Liver (tissue), 9 donors: ENCODE data around the gene RNLS. TPM values are rescaled to one million over a fixed set of nuclear protein-coding genes. Genes with fewer than 3 reads are reported as not detected.

ENCODE experiments used
- DNase-seq: peaks from one replicate; pipeline ENCODE4 v3.0.0-alpha.2; 2017; ENCODE audit warnings: low spot score
- H3K27ac ChIP-seq, 2 donors: one replicate each; pipeline ENCODE4 v1.7.0; 2013; ENCODE audit warnings: inconsistent platforms in 2 of 2, low read length in 2 of 2, control low read depth in 1 of 2, low read depth in 1 of 2, mild to moderate bottlenecking in 1 of 2
- H3K27me3 ChIP-seq, 4 donors: one replicate each; pipeline versions ENCODE4 v1.6.1 to v1.7.0; 2013; ENCODE audit warnings: low read length in 3 of 4, inconsistent platforms in 1 of 4, mild to moderate bottlenecking in 1 of 4, moderate library complexity in 1 of 4; ENCODE audit not compliant: control insufficient read depth in 4 of 4, insufficient read depth in 4 of 4
- H3K36me3 ChIP-seq, 4 donors: one replicate each; pipeline versions ENCODE4 v1.6.1 to v1.7.0; 2013; ENCODE audit warnings: low read length in 3 of 4, mild to moderate bottlenecking in 3 of 4, low read depth in 1 of 4, moderate library complexity in 1 of 4; ENCODE audit not compliant: control insufficient read depth in 4 of 4, insufficient read depth in 3 of 4
- H3K4me1 ChIP-seq, 4 donors: one replicate each; pipeline versions ENCODE4 v1.6.1 to v1.7.0; 2013; ENCODE audit warnings: low read length in 3 of 4, mild to moderate bottlenecking in 3 of 4, moderate library complexity in 1 of 4; ENCODE audit not compliant: control insufficient read depth in 4 of 4, insufficient read depth in 4 of 4
- H3K4me3 ChIP-seq, 3 donors: one replicate each; pipeline versions ENCODE4 v1.6.1 to v1.7.0; 2013; ENCODE audit warnings: low read length in 3 of 3, control low read depth in 1 of 3, low read depth in 1 of 3, mild to moderate bottlenecking in 1 of 3
- H3K9ac ChIP-seq, 2 donors: one replicate each; pipeline ENCODE4 v1.7.0; 2013; ENCODE audit warnings: low read length in 2 of 2, mild to moderate bottlenecking in 2 of 2, moderate library complexity in 2 of 2, control low read depth in 1 of 2, low read depth in 1 of 2
- H3K9me3 ChIP-seq, 4 donors: one replicate each; pipeline versions ENCODE4 v1.6.1 to v1.7.0; 2013; ENCODE audit warnings: low read length in 3 of 4; ENCODE audit not compliant: control insufficient read depth in 4 of 4
- ATF3 ChIP-seq: IDR thresholded peaks from 2 replicates; pipeline ENCODE4 v1.6.1; 2016; ENCODE audit warnings: antibody characterized with exemption
- EGR1 ChIP-seq, 2 donors: IDR thresholded peaks; 2 replicates each; pipeline ENCODE4 v1.6.1; 2016 to 2018; ENCODE audit warnings: antibody characterized with exemption in 2 of 2, low read depth in 2 of 2
- FOXA1 ChIP-seq: IDR thresholded peaks from 2 replicates; pipeline ENCODE4 v1.6.1; 2016; ENCODE audit warnings: antibody characterized with exemption
- GABPA ChIP-seq, 2 donors: IDR thresholded peaks in 1 of 2; conservative IDR thresholded peaks in 1 of 2; 2 replicates each; pipeline ENCODE4 v1.6.1; 2016; ENCODE audit warnings: antibody characterized with exemption in 2 of 2, mild to moderate bottlenecking in 1 of 2, moderate library complexity in 1 of 2
- HNF4A ChIP-seq, 2 donors: conservative IDR thresholded peaks; 2 replicates each; pipeline ENCODE4 v1.6.1; 2016; ENCODE audit warnings: antibody characterized with exemption in 2 of 2, mild to moderate bottlenecking in 2 of 2
- HNF4G ChIP-seq: IDR thresholded peaks from 2 replicates; pipeline ENCODE4 v1.6.1; 2016; ENCODE audit warnings: antibody characterized with exemption
- JUND ChIP-seq, 2 donors: IDR thresholded peaks; 2 replicates each; pipeline ENCODE4 v1.6.1; 2016; ENCODE audit warnings: antibody characterized with exemption in 2 of 2
- NR2F2 ChIP-seq: IDR thresholded peaks from 2 replicates; pipeline ENCODE4 v1.6.1; 2016; ENCODE audit warnings: antibody characterized with exemption
- REST ChIP-seq: IDR thresholded peaks from 2 replicates; pipeline ENCODE4 v1.6.1; 2016; ENCODE audit warnings: antibody characterized with exemption, mild to moderate bottlenecking
- RXRA ChIP-seq, 2 donors: IDR thresholded peaks; 2 replicates each; pipeline ENCODE4 v1.6.1; 2017 to 2018; ENCODE audit warnings: antibody characterized with exemption in 2 of 2, mild to moderate bottlenecking in 1 of 2
- SP1 ChIP-seq: IDR thresholded peaks from 2 replicates; pipeline ENCODE4 v1.6.1; 2018; ENCODE audit warnings: antibody characterized with exemption, mild to moderate bottlenecking
- TAF1 ChIP-seq: conservative IDR thresholded peaks from 2 replicates; pipeline ENCODE4 v1.6.1; 2016; ENCODE audit warnings: antibody characterized with exemption, mild to moderate bottlenecking
- YY1 ChIP-seq: IDR thresholded peaks from 2 replicates; pipeline ENCODE4 v1.6.1; 2016; ENCODE audit warnings: antibody characterized with exemption, mild to moderate bottlenecking
- WGBS: extraction: QIAGEN DNeasy Blood & Tissue Kit; methylation state at CpG from one replicate; pipeline ENCODE4 v1.1.7; 2013; 5-methylcytosine and 5-hydroxymethylcytosine counted together
- polyA plus RNA-seq, 2 donors: library from polyadenylated mRNA; stranded (reverse) in 1 of 2; unstranded in 1 of 2; fragments of 200-250 nt in 1 of 2; fragments of >200 nt in 1 of 2; fragmentation: Nextera tagmentation in 1 of 2; extraction: Ambion mirVana in 1 of 2; gene quantifications; one replicate each; pipeline versions ENCODE4 v1.2.1 to v1.2.3, GENCODE V29; 2013 to 2015
- total RNA-seq, 2 donors: library from RNA; depleted of rRNA; stranded (reverse); fragments of >200 nt; gene quantifications; one replicate each; pipeline ENCODE4 v1.2.3, GENCODE V29; 2014
- TF ChIP-seq, protein P1 (sequence below): IDR thresholded peaks from 2 replicates; pipeline ENCODE4 v1.6.1; 2016; ENCODE audit warnings: antibody characterized with exemption
- TF ChIP-seq, protein P2 (sequence below): fragments of 150-350 bp; IDR thresholded peaks from 2 replicates; pipeline ENCODE4 v1.5.1; 2017; ENCODE audit warnings: improper control_type of control experiment, low read depth, low read length; ENCODE audit not compliant: missing input control
- donor health status: healthy.
- donor health status: healthy.
- donor health status: healthy.
- donor health status: healthy.
- donor health status: healthy.

RNLS gene
- total and polyA plus RNA-seq, 4 donors: 4.1 to 12.4 (median 7.5) TPM

- no peak overlapping the region for H3K9ac ChIP-seq
- no peaks in the 10 kb centered on the region for H3K9me3 ChIP-seq
- H3K4me1 ChIP-seq: peaks cover 0 to 3% (median under 1%) of the 10 kb centered on the region in 4 donors
- no peaks in the 10 kb centered on the region for H3K36me3 ChIP-seq
- 28% methylated on average over 3 of the region's 3 CpGs for WGBS
- no peak overlapping the region for H3K27ac ChIP-seq
- H3K4me3 ChIP-seq: no peak overlapping the region
- TF ChIP-seq JUND (IDR thresholded peaks at IDR 0.05) (no peak), GABPA (IDR thresholded peaks at IDR 0.05 in 1 of 2, conservative IDR thresholded peaks at IDR 0.05 in 1 of 2) (peak in 1 of 2 donors; percentile 4)
- DNase-seq: no peak
- H3K27me3 ChIP-seq: no peaks in the 10 kb centered on the region
These were observed 36.6 kb downstream of the RNLS start for GRCh38 chr10:88546497-88546896.

- Histone ChIP-seq H3K36me3 (no peaks in the 10 kb centered on the region), H3K4me1 (peaks cover 0 to 11% (median 3%) of the 10 kb centered on the region in 4 donors), H3K27ac (no peak overlapping the region), H3K9me3 (no peaks in the 10 kb centered on the region), H3K9ac (no peak overlapping the region), H3K27me3 (no peaks in the 10 kb centered on the region), H3K4me3 (no peak overlapping the region)
- 88% methylated on average over 4 of the region's 4 CpGs for WGBS
- DNase-seq: no peak
- TF ChIP-seq ATF3: no peak
- TF ChIP-seq YY1: no peak
- TF ChIP-seq NR2F2: no peak
- TF ChIP-seq EGR1 (IDR thresholded peaks at IDR 0.05; ENCODE audit: low read depth in 2 of 2): no peak
- TF ChIP-seq HNF4G: no peak
- TF ChIP-seq TAF1: no peak
- TF ChIP-seq REST: no peak
- TF ChIP-seq, protein P1, sequence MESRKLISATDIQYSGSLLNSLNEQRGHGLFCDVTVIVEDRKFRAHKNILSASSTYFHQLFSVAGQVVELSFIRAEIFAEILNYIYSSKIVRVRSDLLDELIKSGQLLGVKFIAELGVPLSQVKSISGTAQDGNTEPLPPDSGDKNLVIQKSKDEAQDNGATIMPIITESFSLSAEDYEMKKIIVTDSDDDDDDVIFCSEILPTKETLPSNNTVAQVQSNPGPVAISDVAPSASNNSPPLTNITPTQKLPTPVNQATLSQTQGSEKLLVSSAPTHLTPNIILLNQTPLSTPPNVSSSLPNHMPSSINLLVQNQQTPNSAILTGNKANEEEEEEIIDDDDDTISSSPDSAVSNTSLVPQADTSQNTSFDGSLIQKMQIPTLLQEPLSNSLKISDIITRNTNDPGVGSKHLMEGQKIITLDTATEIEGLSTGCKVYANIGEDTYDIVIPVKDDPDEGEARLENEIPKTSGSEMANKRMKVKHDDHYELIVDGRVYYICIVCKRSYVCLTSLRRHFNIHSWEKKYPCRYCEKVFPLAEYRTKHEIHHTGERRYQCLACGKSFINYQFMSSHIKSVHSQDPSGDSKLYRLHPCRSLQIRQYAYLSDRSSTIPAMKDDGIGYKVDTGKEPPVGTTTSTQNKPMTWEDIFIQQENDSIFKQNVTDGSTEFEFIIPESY: no peak
- TF ChIP-seq HNF4A (conservative IDR thresholded peaks at IDR 0.05): no peak
- TF ChIP-seq FOXA1: no peak
- no peak for TF ChIP-seq RXRA (IDR thresholded peaks at IDR 0.05)
- TF ChIP-seq SP1: no peak
- TF ChIP-seq, protein P2, sequence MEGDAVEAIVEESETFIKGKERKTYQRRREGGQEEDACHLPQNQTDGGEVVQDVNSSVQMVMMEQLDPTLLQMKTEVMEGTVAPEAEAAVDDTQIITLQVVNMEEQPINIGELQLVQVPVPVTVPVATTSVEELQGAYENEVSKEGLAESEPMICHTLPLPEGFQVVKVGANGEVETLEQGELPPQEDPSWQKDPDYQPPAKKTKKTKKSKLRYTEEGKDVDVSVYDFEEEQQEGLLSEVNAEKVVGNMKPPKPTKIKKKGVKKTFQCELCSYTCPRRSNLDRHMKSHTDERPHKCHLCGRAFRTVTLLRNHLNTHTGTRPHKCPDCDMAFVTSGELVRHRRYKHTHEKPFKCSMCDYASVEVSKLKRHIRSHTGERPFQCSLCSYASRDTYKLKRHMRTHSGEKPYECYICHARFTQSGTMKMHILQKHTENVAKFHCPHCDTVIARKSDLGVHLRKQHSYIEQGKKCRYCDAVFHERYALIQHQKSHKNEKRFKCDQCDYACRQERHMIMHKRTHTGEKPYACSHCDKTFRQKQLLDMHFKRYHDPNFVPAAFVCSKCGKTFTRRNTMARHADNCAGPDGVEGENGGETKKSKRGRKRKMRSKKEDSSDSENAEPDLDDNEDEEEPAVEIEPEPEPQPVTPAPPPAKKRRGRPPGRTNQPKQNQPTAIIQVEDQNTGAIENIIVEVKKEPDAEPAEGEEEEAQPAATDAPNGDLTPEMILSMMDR: no peak
These were observed 37.8 kb downstream of the RNLS start for GRCh38 chr10:88545359-88545758.
